Mesenchymal stem cell (in vitro differentiated cells and primary cell): ENCODE results near the gene AKAP13.

Source experiments
- DNase-seq: peaks from one replicate; pipeline ENCODE4 v3.0.0-alpha.2; 2013
- H2AFZ ChIP-seq: one replicate; pipeline ENCODE4 v1.6.1; 2013; ENCODE audit warnings: low read depth, mild to moderate bottlenecking, control low read depth, inconsistent platforms, low read length, moderate library complexity
- H2AK5ac ChIP-seq: 2 replicates; pipeline ENCODE4 v1.6.1; 2013; ENCODE audit warnings: low read length, moderate library complexity, mild to moderate bottlenecking, inconsistent platforms; ENCODE audit not compliant: severe bottlenecking
- H2BK120ac ChIP-seq: one replicate; pipeline ENCODE4 v1.6.1; 2013; ENCODE audit warnings: low read depth, mild to moderate bottlenecking, inconsistent platforms, low read length, moderate library complexity
- H2BK12ac ChIP-seq, 2 experiments: one replicate each; pipeline ENCODE4 v1.6.1; 2013; ENCODE audit warnings: inconsistent platforms in 2 of 2, low read length in 2 of 2, mild to moderate bottlenecking in 2 of 2, moderate library complexity in 2 of 2, control low read depth in 1 of 2
- H2BK15ac ChIP-seq: one replicate; pipeline ENCODE4 v1.6.1; 2013; ENCODE audit warnings: mild to moderate bottlenecking, low read depth, inconsistent platforms; ENCODE audit not compliant: poor library complexity, severe bottlenecking
- H2BK5ac ChIP-seq: 2 replicates; pipeline ENCODE4 v1.6.1; 2013; ENCODE audit warnings: low read depth, mild to moderate bottlenecking, low read length, control low read depth, inconsistent platforms; ENCODE audit not compliant: poor library complexity, severe bottlenecking
- H3K14ac ChIP-seq, 2 experiments: one replicate each; pipeline ENCODE4 v1.6.1; 2013; ENCODE audit warnings: inconsistent platforms in 2 of 2, low read length in 2 of 2, control low read depth in 1 of 2, mild to moderate bottlenecking in 1 of 2, moderate library complexity in 1 of 2
- H3K18ac ChIP-seq, 2 experiments: one replicate each; pipeline ENCODE4 v1.6.1; 2013; ENCODE audit warnings: inconsistent platforms in 2 of 2, low read length in 2 of 2, control low read depth in 1 of 2, low read depth in 1 of 2, mild to moderate bottlenecking in 1 of 2
- H3K23ac ChIP-seq, 2 experiments: one replicate each; pipeline ENCODE4 v1.6.1; 2013; ENCODE audit warnings: inconsistent platforms in 2 of 2, low read length in 2 of 2, mild to moderate bottlenecking in 2 of 2, moderate library complexity in 2 of 2, control low read depth in 1 of 2
- H3K27ac ChIP-seq: 2 replicates; pipeline ENCODE4 v1.5.1; 2013; ENCODE audit warnings: mild to moderate bottlenecking, moderate library complexity, low read length, control low read depth, inconsistent platforms; ENCODE audit not compliant: poor library complexity, severe bottlenecking
- H3K27me3 ChIP-seq, 2 experiments: 2 replicates each; pipeline versions ENCODE4 v1.6.1 to v1.7.0; 2013; ENCODE audit warnings: low read length in 2 of 2, mild to moderate bottlenecking in 2 of 2, moderate library complexity in 2 of 2, control low read depth in 1 of 2, inconsistent platforms in 1 of 2; ENCODE audit not compliant: control insufficient read depth in 1 of 2, insufficient read depth in 1 of 2
- H3K36me3 ChIP-seq, 2 experiments: 2 replicates each; pipeline versions ENCODE4 v1.6.1 to v1.7.0; 2013; ENCODE audit warnings: low read length in 2 of 2, control low read depth in 1 of 2, inconsistent platforms in 1 of 2, low read depth in 1 of 2, mild to moderate bottlenecking in 1 of 2; ENCODE audit not compliant: insufficient read depth in 2 of 2, control insufficient read depth in 1 of 2
- H3K4ac ChIP-seq, 2 experiments: one replicate each; pipeline ENCODE4 v1.6.1; 2013; ENCODE audit warnings: inconsistent platforms in 2 of 2, low read length in 2 of 2, mild to moderate bottlenecking in 2 of 2, moderate library complexity in 2 of 2, control low read depth in 1 of 2, low read depth in 1 of 2
- H3K4me1 ChIP-seq: 2 replicates; pipeline ENCODE4 v1.6.1; 2013; ENCODE audit warnings: low read depth, low read length, control low read depth; ENCODE audit not compliant: control insufficient read depth, insufficient read depth
- H3K4me2 ChIP-seq: 2 replicates; pipeline ENCODE4 v1.6.1; 2013; ENCODE audit warnings: low read length, mild to moderate bottlenecking, inconsistent platforms; ENCODE audit not compliant: poor library complexity, severe bottlenecking
- H3K4me3 ChIP-seq, 2 experiments: 2 replicates each; pipeline versions ENCODE4 v1.5.1 to v1.7.0; 2013; ENCODE audit warnings: low read length in 2 of 2, mild to moderate bottlenecking in 2 of 2, control low read depth in 1 of 2, low read depth in 1 of 2; ENCODE audit not compliant: insufficient read depth in 1 of 2
- H3K79me1 ChIP-seq: replicated peaks from 2 replicates; pipeline ENCODE4 v1.6.1; 2013; ENCODE audit warnings: mild to moderate bottlenecking, control low read depth, low read length, inconsistent platforms; ENCODE audit not compliant: poor library complexity, severe bottlenecking
- H3K9ac ChIP-seq: 2 replicates; pipeline ENCODE4 v1.7.0; 2013; ENCODE audit warnings: mild to moderate bottlenecking, low read length, moderate library complexity
- H3K9me3 ChIP-seq: 2 replicates; pipeline ENCODE4 v1.7.0; 2013; ENCODE audit warnings: mild to moderate bottlenecking, low read length; ENCODE audit not compliant: control insufficient read depth
- H4K8ac ChIP-seq: one replicate; pipeline ENCODE4 v1.6.1; 2013; ENCODE audit warnings: inconsistent platforms, mild to moderate bottlenecking, low read length, moderate library complexity
- H4K91ac ChIP-seq: one replicate; pipeline ENCODE4 v1.6.1; 2013; ENCODE audit warnings: mild to moderate bottlenecking, low read length, inconsistent platforms
- WGBS: methylation state at CpG from one replicate; pipeline ENCODE4 v1.1.7; 2013; ENCODE audit warnings: mixed read lengths; 5-methylcytosine and 5-hydroxymethylcytosine counted together

Gene AKAP13

GRCh38 chr15:85414991-85415390 lies 34.6 kb downstream of the AKAP13 start:
- Histone ChIP-seq H2BK15ac (no peak overlapping the region), H3K9me3 (no peaks in the 10 kb centered on the region), H2AK5ac (peak overlapping the region; percentile 79), H3K4me2 (no peak overlapping the region), H3K27ac (no peak overlapping the region), H2AFZ (no peak overlapping the region), H4K91ac (no peak overlapping the region), H4K8ac (no peak overlapping the region), H3K9ac (peak overlapping the region; percentile 83), H2BK120ac (no peak overlapping the region), H2BK12ac (peak overlapping the region; percentile 72 to 90), H3K14ac (no peak overlapping the region), H2BK5ac (no peak overlapping the region), H3K4ac (peak overlapping the region; percentile 26 to 77), H3K18ac (peak overlapping the region; percentile 66 to 73), H3K4me1 (peaks cover 6% of the 10 kb centered on the region), H3K79me1 (no peaks in the 10 kb centered on the region), H3K23ac (peak overlapping the region in 1 of 2 experiments; percentile 72), H3K36me3 (no peaks in the 10 kb centered on the region), H3K27me3 (no peaks in the 10 kb centered on the region), H3K4me3 (no peak overlapping the region)
- no peak for DNase-seq
- WGBS: 97% methylated on average over 8 of the region's 10 CpGs

- no peak overlapping the region for H3K14ac ChIP-seq
- H2BK120ac ChIP-seq: no peak overlapping the region
- H3K4me3 ChIP-seq: no peak overlapping the region
- no peak overlapping the region for H2AK5ac ChIP-seq
- H3K27ac ChIP-seq: no peak overlapping the region
- no peak overlapping the region for H3K18ac ChIP-seq
- no peak overlapping the region for H3K4me2 ChIP-seq
- no peak overlapping the region for H2BK15ac ChIP-seq
- peaks cover 5% of the 10 kb centered on the region for H3K4me1 ChIP-seq
- no peak overlapping the region for H2AFZ ChIP-seq
- peak; percentile 46 for DNase-seq
- H3K36me3 ChIP-seq: no peaks in the 10 kb centered on the region
- H4K8ac ChIP-seq: no peak overlapping the region
- no peaks in the 10 kb centered on the region for H3K27me3 ChIP-seq
- no peak overlapping the region for H4K91ac ChIP-seq
- WGBS: 30% methylated on average over 2 of the region's 2 CpGs
- no peak overlapping the region for H2BK12ac ChIP-seq
- H2BK5ac ChIP-seq: no peak overlapping the region
- H3K9ac ChIP-seq: no peak overlapping the region
- no peaks in the 10 kb centered on the region for H3K9me3 ChIP-seq
- no peak overlapping the region for H3K23ac ChIP-seq
- H3K79me1 ChIP-seq: no peaks in the 10 kb centered on the region
- H3K4ac ChIP-seq: no peak overlapping the region
These were observed 35.4 kb downstream of the AKAP13 start for GRCh38 chr15:85415783-85416182.

GRCh38 chr15:85417276-85417675 lies 36.9 kb downstream of the AKAP13 start:
- no peaks in the 10 kb centered on the region for H3K36me3 ChIP-seq
- 95% methylated on average over 5 of the region's 5 CpGs for WGBS

GRCh38 chr15:85419161-85419560 lies 38.8 kb downstream of the AKAP13 start:
- H2BK15ac ChIP-seq: no peak overlapping the region
- H3K4me3 ChIP-seq: no peak overlapping the region
- no peak overlapping the region for H2BK5ac ChIP-seq
- H3K14ac ChIP-seq: no peak overlapping the region
- H2BK120ac ChIP-seq: no peak overlapping the region
- no peak overlapping the region for H3K4me2 ChIP-seq
- H3K27ac ChIP-seq: no peak overlapping the region
- WGBS: 83% methylated on average over 5 of the region's 5 CpGs
- H3K4me1 ChIP-seq: peaks cover 4% of the 10 kb centered on the region
- H4K8ac ChIP-seq: no peak overlapping the region
- no peak overlapping the region for H2AK5ac ChIP-seq
- no peaks in the 10 kb centered on the region for H3K27me3 ChIP-seq
- no peak for DNase-seq
- no peak overlapping the region for H3K9ac ChIP-seq
- no peaks in the 10 kb centered on the region for H3K79me1 ChIP-seq
- H3K18ac ChIP-seq: no peak overlapping the region
- no peak overlapping the region for H3K23ac ChIP-seq
- no peaks in the 10 kb centered on the region for H3K9me3 ChIP-seq
- no peak overlapping the region for H3K4ac ChIP-seq
- no peaks in the 10 kb centered on the region for H3K36me3 ChIP-seq
- H2BK12ac ChIP-seq: no peak overlapping the region
- no peak overlapping the region for H4K91ac ChIP-seq
- no peak overlapping the region for H2AFZ ChIP-seq

More at GRCh38 chr15:85417276-85417675, 36.9 kb downstream of the AKAP13 start:
- Histone ChIP-seq H2BK15ac (no peak overlapping the region), H3K4me2 (no peak overlapping the region), H2BK120ac (no peak overlapping the region), H3K4me3 (no peak overlapping the region), H3K27ac (no peak overlapping the region), H4K8ac (no peak overlapping the region), H2AK5ac (no peak overlapping the region), H3K9me3 (no peaks in the 10 kb centered on the region), H4K91ac (no peak overlapping the region), H3K14ac (no peak overlapping the region), H2AFZ (no peak overlapping the region), H3K79me1 (no peaks in the 10 kb centered on the region), H3K9ac (no peak overlapping the region), H3K23ac (no peak overlapping the region), H3K27me3 (no peaks in the 10 kb centered on the region), H2BK12ac (no peak overlapping the region), H3K4ac (no peak overlapping the region), H3K18ac (no peak overlapping the region), H2BK5ac (no peak overlapping the region), H3K4me1 (peaks cover 7% of the 10 kb centered on the region)
- DNase-seq: no peak
